ENCODE results near the gene SOAT2.

DNA sequence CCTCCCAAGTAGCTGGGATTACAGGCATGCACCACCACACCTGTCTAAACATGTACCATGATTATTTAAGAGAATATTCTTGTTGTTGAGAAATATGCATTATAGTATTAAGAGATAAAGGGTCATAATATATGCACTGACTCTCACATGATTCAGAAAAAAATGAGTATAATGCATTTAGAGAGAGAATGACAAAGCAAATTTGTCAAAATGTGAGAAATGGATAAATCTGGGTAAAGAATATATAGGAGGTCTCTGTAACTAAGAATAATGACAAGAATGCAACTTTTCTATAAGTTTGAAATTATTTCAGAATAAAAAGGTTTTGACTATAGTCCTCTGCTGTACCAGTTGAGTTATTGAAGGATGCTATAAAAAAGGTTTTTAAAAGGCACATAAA, 49.1 kb downstream of the SOAT2 start:
- TF ChIP-seq, protein P1, sequence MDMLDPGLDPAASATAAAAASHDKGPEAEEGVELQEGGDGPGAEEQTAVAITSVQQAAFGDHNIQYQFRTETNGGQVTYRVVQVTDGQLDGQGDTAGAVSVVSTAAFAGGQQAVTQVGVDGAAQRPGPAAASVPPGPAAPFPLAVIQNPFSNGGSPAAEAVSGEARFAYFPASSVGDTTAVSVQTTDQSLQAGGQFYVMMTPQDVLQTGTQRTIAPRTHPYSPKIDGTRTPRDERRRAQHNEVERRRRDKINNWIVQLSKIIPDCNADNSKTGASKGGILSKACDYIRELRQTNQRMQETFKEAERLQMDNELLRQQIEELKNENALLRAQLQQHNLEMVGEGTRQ (IDR thresholded peaks at IDR 0.05), result no peak
- no peak for TF ChIP-seq EP300 (IDR thresholded peaks at IDR 0.05)
- TF ChIP-seq POLR2A (IDR thresholded peaks at IDR 0.05; ENCODE audit: low read length), result no peak
- TF ChIP-seq, protein P2, sequence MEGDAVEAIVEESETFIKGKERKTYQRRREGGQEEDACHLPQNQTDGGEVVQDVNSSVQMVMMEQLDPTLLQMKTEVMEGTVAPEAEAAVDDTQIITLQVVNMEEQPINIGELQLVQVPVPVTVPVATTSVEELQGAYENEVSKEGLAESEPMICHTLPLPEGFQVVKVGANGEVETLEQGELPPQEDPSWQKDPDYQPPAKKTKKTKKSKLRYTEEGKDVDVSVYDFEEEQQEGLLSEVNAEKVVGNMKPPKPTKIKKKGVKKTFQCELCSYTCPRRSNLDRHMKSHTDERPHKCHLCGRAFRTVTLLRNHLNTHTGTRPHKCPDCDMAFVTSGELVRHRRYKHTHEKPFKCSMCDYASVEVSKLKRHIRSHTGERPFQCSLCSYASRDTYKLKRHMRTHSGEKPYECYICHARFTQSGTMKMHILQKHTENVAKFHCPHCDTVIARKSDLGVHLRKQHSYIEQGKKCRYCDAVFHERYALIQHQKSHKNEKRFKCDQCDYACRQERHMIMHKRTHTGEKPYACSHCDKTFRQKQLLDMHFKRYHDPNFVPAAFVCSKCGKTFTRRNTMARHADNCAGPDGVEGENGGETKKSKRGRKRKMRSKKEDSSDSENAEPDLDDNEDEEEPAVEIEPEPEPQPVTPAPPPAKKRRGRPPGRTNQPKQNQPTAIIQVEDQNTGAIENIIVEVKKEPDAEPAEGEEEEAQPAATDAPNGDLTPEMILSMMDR (IDR thresholded peaks at IDR 0.05), result no peak
- TF ChIP-seq POLR2AphosphoS2 (conservative IDR thresholded peaks at IDR 0.05; ENCODE audit: low read length), result no peak
- TF ChIP-seq, protein P3, sequence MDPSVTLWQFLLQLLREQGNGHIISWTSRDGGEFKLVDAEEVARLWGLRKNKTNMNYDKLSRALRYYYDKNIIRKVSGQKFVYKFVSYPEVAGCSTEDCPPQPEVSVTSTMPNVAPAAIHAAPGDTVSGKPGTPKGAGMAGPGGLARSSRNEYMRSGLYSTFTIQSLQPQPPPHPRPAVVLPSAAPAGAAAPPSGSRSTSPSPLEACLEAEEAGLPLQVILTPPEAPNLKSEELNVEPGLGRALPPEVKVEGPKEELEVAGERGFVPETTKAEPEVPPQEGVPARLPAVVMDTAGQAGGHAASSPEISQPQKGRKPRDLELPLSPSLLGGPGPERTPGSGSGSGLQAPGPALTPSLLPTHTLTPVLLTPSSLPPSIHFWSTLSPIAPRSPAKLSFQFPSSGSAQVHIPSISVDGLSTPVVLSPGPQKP (IDR thresholded peaks at IDR 0.05; ENCODE audit: low read depth, low read length), result no peak
- TF ChIP-seq RCOR1 (IDR thresholded peaks at IDR 0.05; ENCODE audit: low read depth, low read length), result no peak
- TF ChIP-seq JUNB (IDR thresholded peaks at IDR 0.05), result no peak
- no peak for TF ChIP-seq RNF2 (IDR thresholded peaks at IDR 0.05; ENCODE audit: borderline replicate concordance, low read depth)
- no peak for TF ChIP-seq HEYL (CRISPR knock-in tag; IDR thresholded peaks at IDR 0.05)
- no peak for TF ChIP-seq KDM5A (IDR thresholded peaks at IDR 0.05)
